Measurements from ENCODE around the gene PIK3R3. TPM values are rescaled to one million over a fixed set of nuclear protein-coding genes. Genes with fewer than 3 reads are reported as not detected.

Gene PIK3R3
- total and polyA plus RNA-seq, 4 experiments from 2014 or later, result 0.23 to 0.32 (median 0.25) TPM; not detected in 1

- DNase-seq, result no peak
- Histone ChIP-seq H3K27me3 (ENCODE audit: insufficient read depth, low read length) (no peaks in the 10 kb centered on the region), H3K36me3 (ENCODE audit: insufficient read depth, low read length) (no peaks in the 10 kb centered on the region), H3K27ac (ENCODE audit: low read depth, low read length) (no peak overlapping the region), H3K9me3 (ENCODE audit: control insufficient read depth in 1 of 2, low read length in 2 of 2) (no peaks in the 10 kb centered on the region), H3K4me3 (ENCODE audit: low read length in 2 of 2) (no peak overlapping the region), H3K4me1 (ENCODE audit: insufficient read depth, low read length) (no peaks in the 10 kb centered on the region)
- CTCF ChIA-PET (ENCODE audit: partially characterized antibody), result no interaction called here
- Mint-ChIP-seq H3K4me3 (no peak overlapping the region), H3K27ac (no peak overlapping the region), H3K9me3 (no peaks in the 10 kb centered on the region), H3K4me1 (no peaks in the 10 kb centered on the region), H3K36me3 (no peaks in the 10 kb centered on the region), H3K27me3 (no peaks in the 10 kb centered on the region)
- POLR2A ChIA-PET (ENCODE audit: partially characterized antibody), result no interaction called here
- intact Hi-C loops (cut with micrococcal nuclease), result no loop called here
These were observed 19.6 kb upstream of the PIK3R3 start for GRCh38 chr1:46152016-46152415.

GRCh38 chr1:46150085-46150484 is 17.7 kb upstream of the PIK3R3 start:
- intact Hi-C loops (cut with micrococcal nuclease), result no loop called here
- Mint-ChIP-seq H3K9me3 (no peaks in the 10 kb centered on the region), H3K27ac (no peak overlapping the region)

GRCh38 chr1:46148318-46148717 is 15.9 kb upstream of the PIK3R3 start:
- no peak for DNase-seq
- POLR2A ChIA-PET (ENCODE audit: partially characterized antibody), result no interaction called here
- Mint-ChIP-seq H3K27me3 (no peaks in the 10 kb centered on the region), H3K4me3 (no peak overlapping the region), H3K9me3 (no peaks in the 10 kb centered on the region), H3K36me3 (no peaks in the 10 kb centered on the region), H3K4me1 (no peaks in the 10 kb centered on the region), H3K27ac (no peak overlapping the region)
- H3K4me1 ChIP-seq (ENCODE audit: insufficient read depth, low read length), result no peaks in the 10 kb centered on the region
- intact Hi-C loops (cut with micrococcal nuclease), result no loop called here
- no peaks in the 10 kb centered on the region for H3K27me3 ChIP-seq (ENCODE audit: insufficient read depth, low read length)
- no peak overlapping the region for H3K27ac ChIP-seq (ENCODE audit: low read depth, low read length)
- CTCF ChIA-PET (ENCODE audit: partially characterized antibody), result interaction anchor here (0.9 kb wide), 1 partner anchor 112 kb away, joined by 3 read pairs; no protein-coding TSS in a partner anchor
- no peaks in the 10 kb centered on the region for H3K9me3 ChIP-seq (ENCODE audit: control insufficient read depth in 1 of 2, low read length in 2 of 2)
- H3K4me3 ChIP-seq (ENCODE audit: low read length in 2 of 2), result no peak overlapping the region
- H3K36me3 ChIP-seq (ENCODE audit: insufficient read depth, low read length), result no peaks in the 10 kb centered on the region

More at GRCh38 chr1:46150085-46150484, 17.7 kb upstream of the PIK3R3 start:
- Mint-ChIP-seq H3K4me3 (no peak overlapping the region), H3K36me3 (no peaks in the 10 kb centered on the region), H3K27me3 (no peaks in the 10 kb centered on the region), H3K4me1 (no peaks in the 10 kb centered on the region)
- Histone ChIP-seq H3K9me3 (ENCODE audit: control insufficient read depth in 1 of 2, low read length in 2 of 2) (no peaks in the 10 kb centered on the region), H3K4me3 (ENCODE audit: low read length in 2 of 2) (no peak overlapping the region), H3K4me1 (ENCODE audit: insufficient read depth, low read length) (no peaks in the 10 kb centered on the region), H3K27ac (ENCODE audit: low read depth, low read length) (no peak overlapping the region), H3K27me3 (ENCODE audit: insufficient read depth, low read length) (no peaks in the 10 kb centered on the region), H3K36me3 (ENCODE audit: insufficient read depth, low read length) (no peaks in the 10 kb centered on the region)
- ChIA-PET CTCF (ENCODE audit: partially characterized antibody) (no interaction called here), POLR2A (ENCODE audit: partially characterized antibody) (no interaction called here)
- DNase-seq, result no peak

GRCh38 chr1:46137916-46138315 is 5.5 kb upstream of the PIK3R3 start:
- H3K4me3 Mint-ChIP-seq, result no peak overlapping the region
- H3K9me3 Mint-ChIP-seq, result no peaks in the 10 kb centered on the region
- peaks cover 7 to 8% of the 10 kb centered on the region in 2 donors for H3K27me3 Mint-ChIP-seq
- intact Hi-C loops (cut with micrococcal nuclease), result no loop called here
- H3K36me3 ChIP-seq (ENCODE audit: insufficient read depth, low read length), result no peaks in the 10 kb centered on the region
- no peak overlapping the region for H3K4me3 ChIP-seq (ENCODE audit: low read length in 2 of 2)
- POLR2A ChIA-PET (ENCODE audit: partially characterized antibody), result no interaction called here
- H3K9me3 ChIP-seq (ENCODE audit: control insufficient read depth in 1 of 2, low read length in 2 of 2), result no peaks in the 10 kb centered on the region
- no peak for DNase-seq
- H3K4me1 ChIP-seq (ENCODE audit: insufficient read depth, low read length), result peaks cover 4% of the 10 kb centered on the region
- peaks cover 0 to 3% of the 10 kb centered on the region in 2 donors for H3K36me3 Mint-ChIP-seq
- peaks cover 4 to 11% (median 9%) of the 10 kb centered on the region in 4 donors for H3K4me1 Mint-ChIP-seq
- H3K27ac ChIP-seq (ENCODE audit: low read depth, low read length), result no peak overlapping the region
- no peaks in the 10 kb centered on the region for H3K27me3 ChIP-seq (ENCODE audit: insufficient read depth, low read length)
- CTCF ChIA-PET (ENCODE audit: partially characterized antibody), result no interaction called here
- no peak overlapping the region for H3K27ac Mint-ChIP-seq

- H3K4me3 Mint-ChIP-seq, result no peak overlapping the region
- peaks cover 12 to 14% of the 10 kb centered on the region in 2 donors for H3K27me3 Mint-ChIP-seq
- intact Hi-C loops (cut with micrococcal nuclease), result no loop called here
These were observed 4.3 kb upstream of the PIK3R3 start for GRCh38 chr1:46136711-46137110.

GRCh38 chr1:46134660-46135331 is 2.4 kb upstream of the PIK3R3 start:
- Histone ChIP-seq H3K36me3 (ENCODE audit: insufficient read depth, low read length) (no peaks in the 10 kb centered on the region), H3K4me3 (ENCODE audit: low read length in 2 of 2) (no peak overlapping the region), H3K4me1 (ENCODE audit: insufficient read depth, low read length) (peaks cover 17% of the 10 kb centered on the region), H3K27me3 (ENCODE audit: insufficient read depth, low read length) (peaks cover 14% of the 10 kb centered on the region), H3K9me3 (ENCODE audit: control insufficient read depth in 1 of 2, low read length in 2 of 2) (no peaks in the 10 kb centered on the region), H3K27ac (ENCODE audit: low read depth, low read length) (no peak overlapping the region)
- Mint-ChIP-seq H3K36me3 (peaks cover 0 to 6% of the 10 kb centered on the region in 2 donors), H3K4me1 (peaks cover 13 to 28% (median 23%) of the 10 kb centered on the region in 4 donors), H3K27me3 (peaks cover 21 to 28% of the 10 kb centered on the region in 2 donors), H3K9me3 (no peaks in the 10 kb centered on the region), H3K4me3 (no peak overlapping the region), H3K27ac (no peak overlapping the region)
- intact Hi-C loops (cut with micrococcal nuclease), result no loop called here
- POLR2A ChIA-PET (ENCODE audit: partially characterized antibody), result interaction anchor here (1.2 kb wide), 1 partner anchor 32 kb away, joined by 6 read pairs; no protein-coding TSS in a partner anchor
- no peak for DNase-seq
- CTCF ChIA-PET (ENCODE audit: partially characterized antibody), result no interaction called here

More at GRCh38 chr1:46136711-46137110, 4.3 kb upstream of the PIK3R3 start:
- no peaks in the 10 kb centered on the region for H3K9me3 Mint-ChIP-seq
- H3K4me1 Mint-ChIP-seq, result peaks cover 7 to 21% (median 17%) of the 10 kb centered on the region in 4 donors
- DNase-seq, result no peak
- Histone ChIP-seq H3K4me3 (ENCODE audit: low read length in 2 of 2) (no peak overlapping the region), H3K4me1 (ENCODE audit: insufficient read depth, low read length) (peaks cover 9% of the 10 kb centered on the region), H3K27me3 (ENCODE audit: insufficient read depth, low read length) (no peaks in the 10 kb centered on the region), H3K36me3 (ENCODE audit: insufficient read depth, low read length) (no peaks in the 10 kb centered on the region), H3K27ac (ENCODE audit: low read depth, low read length) (no peak overlapping the region), H3K9me3 (ENCODE audit: control insufficient read depth in 1 of 2, low read length in 2 of 2) (no peaks in the 10 kb centered on the region)
- CTCF ChIA-PET (ENCODE audit: partially characterized antibody), result no interaction called here
- POLR2A ChIA-PET (ENCODE audit: partially characterized antibody), result no interaction called here
- H3K27ac Mint-ChIP-seq, result no peak overlapping the region
- H3K36me3 Mint-ChIP-seq, result peaks cover 0 to 6% of the 10 kb centered on the region in 2 donors

GRCh38 chr1:46133781-46134350 is 1.4 kb upstream of the PIK3R3 start:
- intact Hi-C loops (cut with micrococcal nuclease), result no loop called here
- DNase-seq, result no peak
- peaks cover 0 to 6% of the 10 kb centered on the region in 2 donors for H3K36me3 Mint-ChIP-seq
- H3K27ac Mint-ChIP-seq, result peak overlapping the region in 4 of 7 donors; percentile 8 to 49 (median 22)
- Histone ChIP-seq H3K4me1 (ENCODE audit: insufficient read depth, low read length) (peaks cover 17% of the 10 kb centered on the region), H3K27me3 (ENCODE audit: insufficient read depth, low read length) (peaks cover 14% of the 10 kb centered on the region), H3K4me3 (ENCODE audit: low read length in 2 of 2) (peak overlapping the region in 1 of 2 donors; percentile 75), H3K27ac (ENCODE audit: low read depth, low read length) (no peak overlapping the region), H3K36me3 (ENCODE audit: insufficient read depth, low read length) (no peaks in the 10 kb centered on the region), H3K9me3 (ENCODE audit: control insufficient read depth in 1 of 2, low read length in 2 of 2) (no peaks in the 10 kb centered on the region)
- peaks cover 13 to 28% (median 23%) of the 10 kb centered on the region in 4 donors for H3K4me1 Mint-ChIP-seq
- peak overlapping the region; percentile 92 to 99 (median 98) for H3K4me3 Mint-ChIP-seq
- CTCF ChIA-PET (ENCODE audit: partially characterized antibody), result no interaction called here
- POLR2A ChIA-PET (ENCODE audit: partially characterized antibody), result no interaction called here
- H3K9me3 Mint-ChIP-seq, result no peaks in the 10 kb centered on the region
- peaks cover 23 to 28% of the 10 kb centered on the region in 2 donors for H3K27me3 Mint-ChIP-seq

Measured in CD4-positive, alpha-beta memory T cell (primary cell).